AG04450 (cell line): ENCODE measurements around the gene RNF126. TPM values are rescaled to one million over a fixed set of nuclear protein-coding genes. Genes with fewer than 3 reads are reported as not detected.
A peak's percentile ranks its signal among the peaks of the same experiment; 100 is the strongest.
"Not testable (repeated sequence)": the region's sequence is repeated elsewhere in the genome, so short reads cannot be mapped to it uniquely, and the experiment has no call there.

Experiments used
- CTCF ChIA-PET: fragments of 300-600, 350-600 bp; formaldehyde crosslinking; extraction: SDS; loops from one replicate; lab custom pipeline; 2022; ENCODE audit warnings: antibody characterized with exemption, inconsistent platforms; lab: Charles Lee
- POLR2A ChIA-PET: fragments of 350-600 bp; formaldehyde crosslinking; extraction: SDS; loops from one replicate; lab custom pipeline; 2021; ENCODE audit warnings: antibody characterized with exemption, inconsistent platforms; lab: Yijun Ruan, JAX
- DNase-seq: peaks from one replicate; pipeline ENCODE4 v3.0.0-alpha.2; 2011; ENCODE audit warnings: low read depth, low spot score
- H3K27ac ChIP-seq: one replicate; pipeline ENCODE4 v1.5.1; 2012; ENCODE audit warnings: low read depth, low read length, control low read depth
- H3K27me3 ChIP-seq: one replicate; pipeline ENCODE4 v1.6.0; 2012; ENCODE audit warnings: low read length; ENCODE audit not compliant: control insufficient read depth, insufficient read depth
- H3K4me3 ChIP-seq: 2 replicates; pipeline ENCODE4 v1.5.1; 2011; ENCODE audit warnings: mild to moderate bottlenecking, low read depth, low read length, control low read depth
- H3K9me3 ChIP-seq: 2 replicates; pipeline ENCODE4 v1.5.1; 2012; ENCODE audit warnings: low read length; ENCODE audit not compliant: control insufficient read depth, insufficient read depth
- polyA plus RNA-seq: library from polyadenylated mRNA; depleted of rRNA; stranded (reverse); fragments of >200 nt; gene quantifications from 2 replicates; pipeline ENCODE4 v1.2.3, GENCODE V29; 2011
- TF ChIP-seq, protein P1 (sequence below): IDR thresholded peaks from 2 replicates; pipeline ENCODE4 v1.5.1; 2011; ENCODE audit warnings: low read depth, low read length, control low read depth, inconsistent platforms

RNF126 gene
- polyA plus RNA-seq, 1 experiment: 1.7 TPM

DNA sequence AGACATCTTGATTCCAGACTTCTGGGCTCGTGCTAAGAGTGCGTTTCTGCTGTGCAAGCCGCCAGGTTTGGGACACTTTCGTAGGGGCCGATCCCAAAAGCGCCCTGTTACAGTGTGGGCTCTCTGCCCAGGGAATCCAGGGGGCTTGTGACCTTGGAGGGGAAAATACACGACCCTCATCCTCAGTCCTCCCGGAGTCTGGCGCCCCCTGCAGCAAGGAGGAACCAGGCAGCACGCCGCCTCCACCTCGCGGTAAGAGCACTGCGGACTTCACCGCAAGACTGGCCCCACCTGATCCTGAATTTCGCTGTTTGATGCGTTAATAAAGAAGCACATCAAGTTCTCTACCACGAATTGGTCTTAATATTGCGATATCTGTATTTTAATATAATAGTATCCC lies 34.8 kb downstream of the RNF126 start:
- H3K4me3 ChIP-seq: no peak overlapping the region
- ChIA-PET POLR2A (no interaction called here), CTCF (no interaction called here)
- TF ChIP-seq, protein P1, sequence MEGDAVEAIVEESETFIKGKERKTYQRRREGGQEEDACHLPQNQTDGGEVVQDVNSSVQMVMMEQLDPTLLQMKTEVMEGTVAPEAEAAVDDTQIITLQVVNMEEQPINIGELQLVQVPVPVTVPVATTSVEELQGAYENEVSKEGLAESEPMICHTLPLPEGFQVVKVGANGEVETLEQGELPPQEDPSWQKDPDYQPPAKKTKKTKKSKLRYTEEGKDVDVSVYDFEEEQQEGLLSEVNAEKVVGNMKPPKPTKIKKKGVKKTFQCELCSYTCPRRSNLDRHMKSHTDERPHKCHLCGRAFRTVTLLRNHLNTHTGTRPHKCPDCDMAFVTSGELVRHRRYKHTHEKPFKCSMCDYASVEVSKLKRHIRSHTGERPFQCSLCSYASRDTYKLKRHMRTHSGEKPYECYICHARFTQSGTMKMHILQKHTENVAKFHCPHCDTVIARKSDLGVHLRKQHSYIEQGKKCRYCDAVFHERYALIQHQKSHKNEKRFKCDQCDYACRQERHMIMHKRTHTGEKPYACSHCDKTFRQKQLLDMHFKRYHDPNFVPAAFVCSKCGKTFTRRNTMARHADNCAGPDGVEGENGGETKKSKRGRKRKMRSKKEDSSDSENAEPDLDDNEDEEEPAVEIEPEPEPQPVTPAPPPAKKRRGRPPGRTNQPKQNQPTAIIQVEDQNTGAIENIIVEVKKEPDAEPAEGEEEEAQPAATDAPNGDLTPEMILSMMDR: peak; percentile 36
- no peak overlapping the region for H3K27ac ChIP-seq
- H3K9me3 ChIP-seq: no peaks in the 10 kb centered on the region; the same call in 1 of the 2 replicates
- no peaks in the 10 kb centered on the region for H3K27me3 ChIP-seq
- DNase-seq: no peak

DNA sequence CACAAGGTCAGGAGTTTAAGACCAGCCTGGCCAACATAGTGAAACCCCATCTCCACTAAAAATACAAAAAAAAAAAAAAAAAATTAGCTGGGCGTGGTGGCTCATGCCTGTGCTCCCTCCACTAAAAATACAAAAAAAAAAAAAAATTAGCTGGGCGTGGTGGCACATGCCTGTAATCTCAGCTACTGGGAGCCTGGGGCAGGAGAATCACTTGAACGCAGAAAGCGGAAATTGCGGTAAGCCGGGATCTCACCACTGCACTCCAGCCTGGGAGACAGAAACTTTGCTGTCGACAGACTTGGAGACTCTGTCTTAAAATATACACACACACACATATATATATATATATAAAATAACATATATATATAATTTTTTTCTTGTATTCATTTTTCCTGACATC lies 36.4 kb downstream of the RNF126 start:
- POLR2A ChIA-PET, H3K27me3 ChIP-seq, H3K9me3 ChIP-seq, CTCF ChIA-PET, DNase-seq, H3K27ac ChIP-seq, H3K4me3 ChIP-seq: not testable (repeated sequence)

DNA sequence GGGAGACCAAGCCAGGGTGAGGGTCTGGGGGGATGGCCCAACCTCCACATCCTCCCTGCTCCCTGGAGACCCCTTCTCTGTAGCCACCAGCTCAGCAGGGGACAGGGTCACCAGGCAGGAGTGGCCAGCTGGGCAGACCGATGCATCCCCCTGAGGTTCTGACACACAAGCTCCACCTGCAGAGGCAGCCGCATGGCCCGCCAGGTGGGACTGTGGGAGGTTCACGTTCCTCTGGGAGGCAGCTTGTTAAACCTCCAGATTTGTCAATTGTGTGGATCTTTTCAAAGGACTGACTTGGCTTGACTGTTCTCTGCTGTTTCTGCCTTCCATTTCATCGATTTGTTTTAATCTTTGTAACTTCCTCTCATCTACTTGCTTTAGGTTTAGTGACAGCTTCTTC lies 37.8 kb downstream of the RNF126 start:
- no peak for DNase-seq
- H3K27me3 ChIP-seq: no peaks in the 10 kb centered on the region
- peaks cover 4% of the 10 kb centered on the region; the same call in 1 of the 2 replicates for H3K9me3 ChIP-seq
- no peak overlapping the region for H3K27ac ChIP-seq
- no peak overlapping the region for H3K4me3 ChIP-seq
- ChIA-PET CTCF (no interaction called here), POLR2A (no interaction called here)
- TF ChIP-seq, protein P1: no peak

DNA sequence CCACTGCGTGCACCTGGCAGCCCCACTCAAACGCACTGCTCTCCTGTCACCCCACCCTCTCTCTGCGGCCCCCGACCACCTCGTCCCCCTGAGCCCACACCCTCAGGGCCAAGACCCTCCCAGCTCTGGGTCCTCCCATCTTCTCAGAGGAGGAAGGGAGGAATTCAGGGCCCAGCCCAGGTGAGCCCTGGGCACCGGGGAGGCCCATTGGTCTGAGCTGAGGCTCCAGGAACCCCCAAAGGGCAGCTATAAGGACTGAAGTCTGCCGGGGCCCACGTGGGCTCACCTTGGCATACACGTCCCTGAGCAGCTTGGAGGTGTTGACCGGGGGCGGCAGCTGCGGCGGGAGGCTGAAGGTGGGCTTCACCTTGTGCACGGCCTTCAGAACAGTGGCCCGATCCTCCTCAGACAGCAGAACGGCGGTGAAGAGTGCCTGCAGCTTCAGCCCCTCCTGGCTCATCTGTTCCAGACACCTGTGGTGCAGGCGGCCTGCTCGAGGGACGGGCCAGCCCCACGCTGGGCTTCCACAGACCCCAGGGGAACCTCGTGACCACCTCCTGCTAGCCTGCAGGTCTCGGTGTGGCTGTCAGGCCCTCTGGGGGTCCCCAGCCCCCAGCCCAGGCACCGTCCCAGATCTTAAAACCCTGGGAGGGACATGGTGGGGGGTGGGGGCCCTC lies 38.4 kb downstream of the RNF126 start:
- no peaks in the 10 kb centered on the region for H3K27me3 ChIP-seq
- DNase-seq: no peak
- POLR2A ChIA-PET: no interaction called here
- CTCF ChIA-PET: no interaction called here
- H3K27ac ChIP-seq: peak overlapping the region; percentile 47
- TF ChIP-seq, protein P1: no peak
- peaks cover 8% of the 10 kb centered on the region; the same call in 1 of the 2 replicates for H3K9me3 ChIP-seq
- H3K4me3 ChIP-seq: no peak overlapping the region

DNA sequence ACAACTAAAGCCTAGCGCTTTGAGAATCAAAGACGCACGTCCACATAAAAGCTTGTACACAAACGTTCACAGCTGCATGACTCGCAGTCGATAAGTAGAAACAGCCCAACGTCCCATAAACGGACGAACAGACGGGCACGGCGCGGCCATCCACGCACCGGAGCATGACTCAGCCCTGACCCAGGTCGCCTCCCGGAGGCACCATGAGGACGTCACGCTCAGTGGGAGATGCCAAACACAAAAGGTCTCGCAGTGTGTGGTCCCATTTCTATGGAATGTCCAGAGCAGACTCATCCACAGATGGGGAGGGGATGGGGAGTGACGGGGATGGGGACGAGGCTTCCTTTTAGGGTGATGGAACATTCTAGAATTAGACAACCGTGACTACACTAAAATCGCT lies 39.0 kb downstream of the RNF126 start:
- Histone ChIP-seq H3K4me3 (no peak overlapping the region), H3K27ac (peak overlapping the region; percentile 47), H3K9me3 (peaks cover 12% of the 10 kb centered on the region; the same call in 1 of the 2 replicates), H3K27me3 (no peaks in the 10 kb centered on the region)
- ChIA-PET CTCF (no interaction called here), POLR2A (no interaction called here)
- peak; percentile 43 for DNase-seq
- TF ChIP-seq, protein P1: no peak
